Endothelial cell of umbilical vein (primary cell): ENCODE results near the gene NOTCH3. TPM values are rescaled to one million over a fixed set of nuclear protein-coding genes. Genes with fewer than 3 reads are reported as not detected.

Experiments
- BruUV-seq: library from RNA; stranded (reverse); fragments of 400-500 nt; replicated peaks from 2 replicates; lab custom pipeline; 2021; lab: Mats Ljungman, UMichigan
- CTCF ChIA-PET: fragments of 300-600, 350-600 bp; sonication (Branson Sonifier 250); formaldehyde crosslinking; loops from one replicate; lab custom pipeline; 2021; ENCODE audit warnings: antibody characterized with exemption, inconsistent platforms; lab: Charles Lee
- POLR2A ChIA-PET: fragments of 300-600, 350-600 bp; sonication (Branson Sonifier 250); formaldehyde crosslinking; loops from one replicate; lab custom pipeline; 2021; ENCODE audit warnings: antibody characterized with exemption, inconsistent platforms; lab: Charles Lee
- DNase-seq: peaks from one replicate; pipeline ENCODE4 v3.0.0-alpha.2; 2011; ENCODE audit warnings: low read depth, low spot score
- FAIRE-seq: peaks from 2 replicates; lab custom pipeline; 2011; peaks lifted over from hg19 to GRCh38; lab: Jason Lieb, UNC
- H2AFZ ChIP-seq: 2 replicates; pipeline ENCODE4 v1.6.0; 2012; ENCODE audit warnings: low read depth, low read length, control low read depth, inconsistent platforms
- H3K27ac ChIP-seq: 2 replicates; pipeline ENCODE4 v1.5.1; 2011; ENCODE audit warnings: low read depth, mild to moderate bottlenecking, control low read depth, low read length, moderate library complexity; ENCODE audit not compliant: insufficient read depth
- H3K27me3 ChIP-seq, 2 experiments: 2 replicates each; pipeline versions ENCODE4 v1.6.0 to v1.6.1; 2011; ENCODE audit warnings: low read length in 2 of 2, mixed read lengths in 1 of 2; ENCODE audit not compliant: control insufficient read depth in 2 of 2, insufficient read depth in 2 of 2
- H3K36me3 ChIP-seq, 2 experiments: 2 replicates in 1 of 2; 3 replicates in 1 of 2; pipeline ENCODE4 v1.5.1; 2011; ENCODE audit warnings: low read length in 2 of 2, mild to moderate bottlenecking in 1 of 2, moderate library complexity in 1 of 2; ENCODE audit not compliant: control insufficient read depth in 2 of 2, insufficient read depth in 2 of 2; ENCODE audit errors: extremely low read depth in 1 of 2
- H3K4me1 ChIP-seq: 3 replicates; pipeline ENCODE4 v1.5.1; 2011; ENCODE audit warnings: mild to moderate bottlenecking, low read length; ENCODE audit not compliant: control insufficient read depth, insufficient read depth; ENCODE audit errors: extremely low read depth
- H3K4me2 ChIP-seq: 2 replicates; pipeline ENCODE4 v1.6.1; 2011; ENCODE audit warnings: low read length, control low read depth, mixed read lengths; ENCODE audit not compliant: insufficient read depth
- H3K4me3 ChIP-seq, 3 experiments: fragments of 200-600 bp in 1 of 3; sonication (generic), shearing (Covaris generic) in 1 of 3; replicated peaks in 1 of 3; 2 replicates each; pipeline ENCODE4 v1.5.1; 2011 to 2016; ENCODE audit warnings: control low read depth in 3 of 3, low read length in 3 of 3, mild to moderate bottlenecking in 2 of 3, inconsistent platforms in 1 of 3, low read depth in 1 of 3, moderate library complexity in 1 of 3; ENCODE audit not compliant: insufficient read depth in 1 of 3
- H3K79me2 ChIP-seq: 2 replicates; pipeline ENCODE4 v1.6.0; 2012; ENCODE audit warnings: low read length, inconsistent platforms; ENCODE audit not compliant: control insufficient read depth, insufficient read depth
- H3K9ac ChIP-seq: replicated peaks from 2 replicates; pipeline ENCODE3; 2011; ENCODE audit warnings: low read length, control low read depth; ENCODE audit not compliant: insufficient read depth; ENCODE audit errors: extremely low read depth
- H3K9me1 ChIP-seq: replicated peaks from 3 replicates; pipeline ENCODE4 v1.6.0; 2011; ENCODE audit warnings: mild to moderate bottlenecking, low read length; ENCODE audit not compliant: control insufficient read depth, insufficient read depth; ENCODE audit errors: extremely low read depth
- H3K9me3 ChIP-seq: replicated peaks from 2 replicates; pipeline ENCODE4 v1.5.1; 2012; ENCODE audit warnings: low read length, inconsistent platforms; ENCODE audit not compliant: control insufficient read depth, insufficient read depth
- H4K20me1 ChIP-seq: replicated peaks from 2 replicates; pipeline ENCODE3; 2011; ENCODE audit warnings: mild to moderate bottlenecking, low read length; ENCODE audit not compliant: control insufficient read depth, insufficient read depth; ENCODE audit errors: extremely low read depth
- EZH2 ChIP-seq: IDR thresholded peaks from 2 replicates; pipeline ENCODE4 v1.6.1; 2012; ENCODE audit warnings: borderline replicate concordance, low read depth, mild to moderate bottlenecking, moderate library complexity, low read length, inconsistent platforms; ENCODE audit not compliant: severe bottlenecking
- POLR2A ChIP-seq: IDR thresholded peaks from 2 replicates; pipeline ENCODE4 v1.6.1; 2012; ENCODE audit warnings: low read depth, mild to moderate bottlenecking, control low read depth, low read length
- dilution Hi-C: fragments of 300-500 bp; cut with MboI; formaldehyde crosslinking; loops from one replicate; pipeline ENCODE4 v1.15.0; 2019; ENCODE audit warnings: low sequenced_read_pairs; ENCODE audit not compliant: extremely low pct_ligation_motif_present
- intact Hi-C: fragments of 100-400 bp; cut with micrococcal nuclease; formaldehyde crosslinking; loops from one replicate; pipeline ENCODE4 v1.10.0; 2022
- polyA plus RNA-seq, 4 experiments: library from polyadenylated mRNA; depleted of rRNA in 3 of 4; stranded (reverse) in 3 of 4; unstranded in 1 of 4; fragments of >200 nt; gene quantifications; 2 replicates each; pipeline versions ENCODE4 v1.2.1 to v1.2.3, GENCODE V29; 2011 to 2012; ENCODE audit warnings: missing spikeins in 1 of 4
- total RNA-seq: library from RNA; stranded (reverse); gene quantifications from 2 replicates; pipeline ENCODE4 v1.2.3, GENCODE V29; 2021
- TF ChIP-seq, protein P1 (sequence below), 2 donors: IDR thresholded peaks; 1 replicate in 1 of 2; 2 replicates in 1 of 2; pipeline ENCODE4 v1.5.1; 2011; ENCODE audit warnings: low read length in 2 of 2, mild to moderate bottlenecking in 2 of 2, moderate library complexity in 2 of 2, control low read depth in 1 of 2, inconsistent platforms in 1 of 2, low read depth in 1 of 2; ENCODE audit not compliant: insufficient read depth in 1 of 2; ENCODE audit errors: extremely low read depth in 1 of 2
- TF ChIP-seq, protein P2 (sequence below): IDR thresholded peaks from 2 replicates; pipeline ENCODE4 v1.6.1; 2011; ENCODE audit not compliant: insufficient read depth, insufficient read length

Gene NOTCH3
- total and polyA plus RNA-seq, 2 donors (not counting 3 experiments of a cell fraction or from before 2014, with no cell fraction given): 0.63 to 1.5 TPM

DNA sequence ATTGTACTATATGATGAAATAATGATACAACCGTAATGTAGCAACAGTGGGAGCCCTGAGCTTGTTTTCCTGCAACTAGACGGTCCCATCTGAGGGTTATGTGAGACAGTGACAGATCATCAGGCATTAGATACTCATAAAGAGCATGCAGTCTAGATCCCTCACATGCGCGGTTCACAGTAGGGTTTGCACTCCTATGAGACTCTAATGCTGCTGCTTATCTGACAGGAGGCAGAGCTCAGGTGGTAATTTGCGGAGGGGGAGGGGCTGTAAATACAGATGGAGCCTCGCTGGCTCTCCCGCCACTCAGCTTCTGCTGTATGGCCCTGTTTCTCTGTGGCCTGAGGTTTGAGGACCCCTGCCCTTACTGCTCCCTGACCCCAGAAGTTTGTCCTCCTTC lies 17.7 kb upstream of the NOTCH3 start:
- Histone ChIP-seq H3K4me2 (no peak overlapping the region), H3K27me3 (no peaks in the 10 kb centered on the region), H3K9ac (no peak overlapping the region), H3K9me3 (no peaks in the 10 kb centered on the region), H3K4me3 (no peak overlapping the region), H3K9me1 (no peaks in the 10 kb centered on the region), H3K36me3 (no peaks in the 10 kb centered on the region), H3K4me1 (peaks cover 7% of the 10 kb centered on the region), H3K79me2 (no peaks in the 10 kb centered on the region), H4K20me1 (no peaks in the 10 kb centered on the region), H2AFZ (no peak overlapping the region), H3K27ac (no peak overlapping the region)
- TF ChIP-seq, protein P1, sequence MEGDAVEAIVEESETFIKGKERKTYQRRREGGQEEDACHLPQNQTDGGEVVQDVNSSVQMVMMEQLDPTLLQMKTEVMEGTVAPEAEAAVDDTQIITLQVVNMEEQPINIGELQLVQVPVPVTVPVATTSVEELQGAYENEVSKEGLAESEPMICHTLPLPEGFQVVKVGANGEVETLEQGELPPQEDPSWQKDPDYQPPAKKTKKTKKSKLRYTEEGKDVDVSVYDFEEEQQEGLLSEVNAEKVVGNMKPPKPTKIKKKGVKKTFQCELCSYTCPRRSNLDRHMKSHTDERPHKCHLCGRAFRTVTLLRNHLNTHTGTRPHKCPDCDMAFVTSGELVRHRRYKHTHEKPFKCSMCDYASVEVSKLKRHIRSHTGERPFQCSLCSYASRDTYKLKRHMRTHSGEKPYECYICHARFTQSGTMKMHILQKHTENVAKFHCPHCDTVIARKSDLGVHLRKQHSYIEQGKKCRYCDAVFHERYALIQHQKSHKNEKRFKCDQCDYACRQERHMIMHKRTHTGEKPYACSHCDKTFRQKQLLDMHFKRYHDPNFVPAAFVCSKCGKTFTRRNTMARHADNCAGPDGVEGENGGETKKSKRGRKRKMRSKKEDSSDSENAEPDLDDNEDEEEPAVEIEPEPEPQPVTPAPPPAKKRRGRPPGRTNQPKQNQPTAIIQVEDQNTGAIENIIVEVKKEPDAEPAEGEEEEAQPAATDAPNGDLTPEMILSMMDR (IDR thresholded peaks at IDR 0.05; ENCODE audit: extremely low read depth in 1 of 2, insufficient read depth in 1 of 2, low read depth in 1 of 2, low read length in 2 of 2): no peak
- FAIRE-seq (no peak), DNase-seq (no peak)
- no TSS peak for BruUV-seq
- ChIA-PET POLR2A (no interaction called here), CTCF (no interaction called here)
- dilution Hi-C loops (no loop called here), intact Hi-C loops (no loop called here)

DNA sequence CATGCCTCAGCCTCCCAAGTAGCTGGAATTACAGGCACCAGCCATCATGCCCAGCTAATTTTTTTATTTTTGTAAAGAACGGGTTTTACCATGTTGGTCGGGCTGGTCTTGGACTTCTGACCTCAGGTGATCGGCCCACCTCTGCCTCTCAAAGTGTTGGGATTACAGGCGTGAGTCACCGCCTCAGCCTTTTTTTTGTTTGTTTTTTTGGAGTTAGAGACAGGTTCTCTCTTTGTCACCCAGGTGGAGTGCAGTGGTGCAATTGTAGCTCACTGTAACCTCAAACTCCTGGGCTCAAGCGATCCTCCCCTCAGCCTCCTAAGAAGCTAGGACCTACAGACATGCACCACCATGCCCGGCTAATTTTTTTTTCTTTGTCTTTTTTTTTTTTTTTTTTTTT lies 15.6 kb upstream of the NOTCH3 start:
- no peaks in the 10 kb centered on the region for H3K36me3 ChIP-seq
- ChIA-PET CTCF (no interaction called here), POLR2A (no interaction called here)
- H3K9ac ChIP-seq: no peak overlapping the region
- H3K79me2 ChIP-seq: no peaks in the 10 kb centered on the region
- H3K27ac ChIP-seq: no peak overlapping the region
- DNase-seq (no peak), FAIRE-seq (no peak)
- no peaks in the 10 kb centered on the region for H4K20me1 ChIP-seq
- H3K9me3 ChIP-seq: no peaks in the 10 kb centered on the region
- H3K4me3 ChIP-seq: no peak overlapping the region
- H3K4me2 ChIP-seq: no peak overlapping the region
- no peak overlapping the region for H2AFZ ChIP-seq
- TF ChIP-seq POLR2A (no peak), EZH2 (no peak)
- TF ChIP-seq, protein P2, sequence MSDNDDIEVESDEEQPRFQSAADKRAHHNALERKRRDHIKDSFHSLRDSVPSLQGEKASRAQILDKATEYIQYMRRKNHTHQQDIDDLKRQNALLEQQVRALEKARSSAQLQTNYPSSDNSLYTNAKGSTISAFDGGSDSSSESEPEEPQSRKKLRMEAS: no peak
- dilution Hi-C loops (no loop called here), intact Hi-C loops (no loop called here)
- no peaks in the 10 kb centered on the region for H3K9me1 ChIP-seq
- no peaks in the 10 kb centered on the region for H3K27me3 ChIP-seq
- H3K4me1 ChIP-seq: no peaks in the 10 kb centered on the region
- no TSS peak for BruUV-seq
